GM19372 (cell line): ENCODE data around the gene GPR143.
"Not testable (repeated sequence)": the region's sequence is repeated elsewhere in the genome, so short reads cannot be mapped to it uniquely, and the experiment has no call there.

ENCODE experiments used
- ATAC-seq: cut with Tn5 transposase; IDR thresholded peaks from one replicate; pipeline ENCODE4 v1.9.1; 2021; ENCODE audit warnings: mild to moderate bottlenecking, low read depth, moderate library complexity; ENCODE audit not compliant: unreplicated experiment

Gene GPR143

GRCh38 chrX:9765737-9766097 is at the start of gene GPR143:
Gene GPR143, minus strand, starts transcription at chrX:9765847. Its CDS starts 30 bp downstream, at chrX:9765817.
- no peak for ATAC-seq

DNA sequence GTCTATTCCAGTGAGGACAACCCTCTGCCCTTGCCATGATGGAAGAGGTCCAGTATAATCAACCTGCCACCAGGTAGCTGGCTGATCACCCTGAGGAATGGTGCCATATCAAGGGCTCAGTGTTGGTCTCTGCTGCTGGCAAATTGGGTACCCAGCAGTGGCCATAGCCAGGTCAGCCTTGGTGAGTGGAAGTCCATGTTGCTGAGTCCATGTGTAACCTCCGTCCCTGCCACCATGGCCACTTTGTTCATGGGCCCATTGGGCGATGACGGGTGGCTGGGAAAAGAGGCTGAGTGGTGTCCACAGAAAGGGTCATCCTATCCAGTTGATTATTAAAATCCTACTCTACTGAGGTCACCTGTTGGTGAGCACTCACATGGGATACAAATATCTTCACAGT is 45.4 kb upstream of the GPR143 start:
- not testable (repeated sequence) for ATAC-seq

- not testable (repeated sequence) for ATAC-seq
These were observed 44.2 kb upstream of the GPR143 start for GRCh38 chrX:9809876-9810275.

GRCh38 chrX:9807355-9808182 is 41.9 kb upstream of the GPR143 start:
- no peak for ATAC-seq

- no peak for ATAC-seq
These were observed 40.3 kb upstream of the GPR143 start for GRCh38 chrX:9805956-9806355.

DNA sequence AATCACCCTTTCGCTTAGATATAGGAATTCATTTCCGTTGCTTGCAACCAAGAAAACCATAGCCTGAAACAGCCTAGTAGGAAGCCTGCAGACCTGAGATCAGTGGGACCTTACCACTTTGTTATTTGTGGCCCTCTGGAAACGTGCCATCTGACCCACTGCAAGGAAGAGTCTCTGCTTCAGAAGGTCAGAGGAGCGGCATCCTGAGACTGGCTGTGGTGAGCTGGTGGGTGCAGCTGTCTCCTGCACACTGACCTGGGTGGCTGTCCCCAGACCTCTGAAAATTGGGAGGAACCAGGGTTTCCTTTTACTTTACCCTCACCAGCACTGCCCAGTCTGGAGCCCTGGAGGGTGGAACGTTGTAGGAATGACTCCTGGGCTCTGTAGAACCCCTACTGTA is 38.8 kb upstream of the GPR143 start:
- ATAC-seq = no peak

GRCh38 chrX:9802737-9803136 is 37.1 kb upstream of the GPR143 start:
- ATAC-seq = no peak

- no peak for ATAC-seq
These were observed 32.0 kb upstream of the GPR143 start for GRCh38 chrX:9797384-9798360.

- no peak for ATAC-seq
These were observed 28.8 kb upstream of the GPR143 start for GRCh38 chrX:9794495-9794894.

DNA sequence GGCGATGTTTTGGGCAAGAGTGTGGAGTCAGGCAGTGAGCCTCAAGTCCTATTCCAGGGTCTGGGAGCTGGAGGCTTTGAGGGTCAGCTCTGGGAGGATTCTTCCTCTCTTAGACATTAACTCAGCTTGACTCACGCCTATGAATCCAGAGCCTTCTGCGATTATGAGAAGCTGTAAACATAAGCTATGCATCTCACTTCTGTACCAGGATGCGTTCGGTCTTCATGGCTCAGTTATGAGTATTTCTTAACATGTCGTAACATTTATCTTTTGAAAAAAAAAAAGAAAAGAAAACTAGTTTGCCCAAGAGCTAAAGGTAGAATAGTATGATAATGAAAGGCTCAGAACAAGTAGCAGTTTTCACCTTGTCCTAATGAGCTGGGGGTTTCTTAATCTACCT is 25.2 kb upstream of the GPR143 start:
- no peak for ATAC-seq

GRCh38 chrX:9789555-9789954 is 23.9 kb upstream of the GPR143 start:
- no peak for ATAC-seq

DNA sequence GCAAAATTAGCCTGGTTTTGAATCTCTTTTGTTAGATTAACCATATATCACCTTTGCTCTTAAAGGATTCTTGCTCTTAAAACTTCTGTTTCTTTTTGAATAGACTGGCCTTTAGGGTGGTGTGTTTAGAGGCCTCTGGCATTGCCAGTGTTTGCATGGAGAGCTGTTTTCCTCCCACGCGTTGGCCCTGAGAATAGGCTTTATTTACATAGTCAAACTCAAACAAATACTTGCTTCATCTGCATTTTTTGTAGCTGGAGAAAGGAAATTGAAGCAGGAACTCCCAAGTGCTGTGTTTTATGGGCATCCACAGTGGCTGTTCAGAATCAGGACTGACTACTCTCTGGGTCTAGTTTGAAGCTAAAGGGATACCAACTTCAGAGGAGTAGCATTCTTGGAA is 23.3 kb upstream of the GPR143 start:
- ATAC-seq = no peak

DNA sequence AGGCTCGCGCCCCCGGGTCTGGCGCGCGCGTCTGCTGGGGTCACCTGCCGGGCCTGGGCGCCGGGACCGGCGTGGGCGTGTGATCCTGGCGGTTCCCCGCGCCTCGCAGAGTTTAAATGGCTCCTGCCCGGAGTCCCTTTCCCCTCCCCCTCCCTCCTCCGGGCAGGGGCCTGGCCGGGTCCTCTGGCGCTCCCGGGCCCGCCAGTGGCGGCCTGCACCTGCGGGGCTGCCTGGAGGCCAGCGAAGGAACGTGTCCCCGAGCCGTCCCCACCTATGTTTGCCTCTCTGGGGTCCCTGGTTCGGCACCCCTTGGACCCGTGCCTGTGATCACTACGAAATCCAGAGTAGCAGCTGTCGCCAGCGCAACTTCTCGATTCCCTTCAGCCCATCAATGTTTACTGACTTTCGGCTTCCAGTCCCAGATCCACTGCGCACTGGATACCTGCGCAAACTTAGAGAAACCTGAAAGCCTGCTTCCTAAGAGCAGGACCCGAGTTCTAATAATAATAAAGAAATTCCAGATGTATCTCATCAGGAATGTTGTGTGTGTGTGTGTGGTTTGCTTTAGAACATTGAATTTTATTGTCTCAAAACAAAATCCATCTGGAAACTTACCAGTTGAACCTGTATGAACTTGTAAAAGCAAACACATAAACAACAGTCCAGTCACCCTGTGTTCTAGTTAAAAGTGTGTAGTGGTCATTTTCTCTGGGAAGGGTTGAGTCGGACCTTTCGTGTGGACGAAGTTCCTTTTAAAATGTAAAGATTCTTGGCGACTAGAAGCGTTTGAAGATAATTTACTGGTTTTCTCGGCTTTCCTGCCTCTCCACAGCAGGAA is 21.4 kb upstream of the GPR143 start:
- no peak for ATAC-seq

- no peak for ATAC-seq
These were observed 20.5 kb upstream of the GPR143 start, which contains the start of gene SHROOM2 for GRCh38 chrX:9785944-9786797. Gene SHROOM2, plus strand, starts transcription at chrX:9786429. Its CDS starts 117 bp downstream, at chrX:9786546.

GRCh38 chrX:9785254-9785943 is 19.8 kb upstream of the GPR143 start:
- no peak for ATAC-seq

GRCh38 chrX:9784332-9784731 is 18.7 kb upstream of the GPR143 start:
- ATAC-seq = no peak

DNA sequence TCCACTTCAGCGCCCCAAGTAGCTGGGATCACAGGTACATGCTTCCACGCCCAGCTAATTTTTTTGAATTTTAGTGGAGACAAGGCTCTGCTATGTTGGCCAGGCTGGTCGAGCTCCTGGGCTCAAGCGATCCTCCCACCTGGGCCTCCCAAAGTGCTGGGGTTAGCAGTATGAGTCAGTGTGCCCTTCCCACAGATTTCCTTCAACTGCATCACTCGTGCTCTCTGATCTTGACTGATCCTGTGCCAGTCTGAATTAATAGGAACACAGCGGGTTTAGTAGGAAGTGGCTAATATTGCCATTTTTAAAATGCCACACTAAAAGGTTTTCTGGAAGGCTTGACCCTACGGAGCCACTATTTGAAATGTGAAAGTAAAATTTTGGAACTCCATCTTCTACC is 16.3 kb upstream of the GPR143 start:
- no peak for ATAC-seq

DNA sequence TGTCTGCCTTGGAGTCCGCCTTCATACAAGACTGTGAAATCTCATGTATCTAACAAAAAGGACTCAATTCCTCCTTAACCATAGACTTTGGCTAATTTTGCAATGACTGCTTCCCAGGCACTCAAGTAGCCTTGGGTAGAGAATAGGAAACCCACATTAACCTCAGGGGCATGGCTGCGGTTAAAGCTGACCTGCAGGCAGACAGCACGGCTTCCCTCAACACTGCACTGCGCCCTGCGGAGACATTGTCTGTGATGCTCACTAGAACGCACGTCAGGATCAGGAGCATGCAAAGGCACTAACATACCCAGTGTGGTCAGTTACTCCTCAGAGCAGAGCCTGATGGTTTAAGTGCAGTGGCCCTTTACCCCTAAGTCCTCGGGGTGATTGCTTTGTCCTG is 10.3 kb upstream of the GPR143 start:
- ATAC-seq = no peak

- ATAC-seq = no peak
These were observed 7.3 kb upstream of the GPR143 start for GRCh38 chrX:9772943-9773342.
